Choroid plexus epithelial cell (primary cell): ENCODE results near the gene STARD13.
"Not testable (repeated sequence)": the region's sequence is repeated elsewhere in the genome, so short reads cannot be mapped to it uniquely, and the experiment has no call there.

Experiments
- DNase-seq: peaks from one replicate; pipeline ENCODE4 v3.0.0-alpha.2; 2010; ENCODE audit warnings: low read depth
- H3K4me3 ChIP-seq: 2 replicates; pipeline ENCODE4 v1.5.1; 2011; ENCODE audit warnings: low read depth, mild to moderate bottlenecking, control low read depth, low read length, moderate library complexity
- TF ChIP-seq, protein P1 (sequence below): conservative IDR thresholded peaks from 2 replicates; pipeline ENCODE4 v1.5.1; 2011; ENCODE audit warnings: low read depth, mild to moderate bottlenecking, control low read depth, inconsistent platforms, low read length, moderate library complexity

STARD13 gene

DNA sequence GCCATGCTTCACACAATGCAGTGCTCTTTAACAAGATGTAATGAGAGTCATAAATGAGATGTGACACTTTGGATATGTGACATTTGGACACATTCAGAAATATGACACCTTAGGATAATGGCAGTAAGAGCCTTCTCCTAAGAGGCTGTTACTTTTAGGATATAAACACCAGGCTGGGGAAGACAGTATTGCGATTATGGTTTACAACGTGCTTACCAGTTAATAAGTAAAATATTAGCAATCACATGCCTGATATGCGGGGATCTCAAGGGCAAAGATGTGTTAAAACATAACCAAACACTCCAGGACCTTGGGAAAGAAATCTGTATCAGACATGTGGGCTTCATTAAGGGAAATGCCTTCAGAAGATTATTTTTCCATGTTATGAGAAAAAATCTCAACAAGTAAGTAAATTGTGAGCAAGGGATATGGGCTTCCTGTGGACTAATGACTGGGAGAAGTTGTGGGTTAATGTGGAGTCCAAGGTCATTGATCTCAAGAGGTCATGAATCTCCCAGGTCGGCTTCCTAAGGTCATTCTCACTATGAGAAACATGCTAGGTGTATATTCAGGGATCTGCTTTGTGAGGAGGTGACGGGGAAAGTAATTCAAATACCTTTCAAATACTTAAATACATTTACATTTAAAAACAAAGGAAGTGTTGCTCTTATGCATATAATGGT lies 105.3 kb downstream of the STARD13 start:
- H3K4me3 ChIP-seq, result no peak overlapping the region
- TF ChIP-seq, protein P1, sequence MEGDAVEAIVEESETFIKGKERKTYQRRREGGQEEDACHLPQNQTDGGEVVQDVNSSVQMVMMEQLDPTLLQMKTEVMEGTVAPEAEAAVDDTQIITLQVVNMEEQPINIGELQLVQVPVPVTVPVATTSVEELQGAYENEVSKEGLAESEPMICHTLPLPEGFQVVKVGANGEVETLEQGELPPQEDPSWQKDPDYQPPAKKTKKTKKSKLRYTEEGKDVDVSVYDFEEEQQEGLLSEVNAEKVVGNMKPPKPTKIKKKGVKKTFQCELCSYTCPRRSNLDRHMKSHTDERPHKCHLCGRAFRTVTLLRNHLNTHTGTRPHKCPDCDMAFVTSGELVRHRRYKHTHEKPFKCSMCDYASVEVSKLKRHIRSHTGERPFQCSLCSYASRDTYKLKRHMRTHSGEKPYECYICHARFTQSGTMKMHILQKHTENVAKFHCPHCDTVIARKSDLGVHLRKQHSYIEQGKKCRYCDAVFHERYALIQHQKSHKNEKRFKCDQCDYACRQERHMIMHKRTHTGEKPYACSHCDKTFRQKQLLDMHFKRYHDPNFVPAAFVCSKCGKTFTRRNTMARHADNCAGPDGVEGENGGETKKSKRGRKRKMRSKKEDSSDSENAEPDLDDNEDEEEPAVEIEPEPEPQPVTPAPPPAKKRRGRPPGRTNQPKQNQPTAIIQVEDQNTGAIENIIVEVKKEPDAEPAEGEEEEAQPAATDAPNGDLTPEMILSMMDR, result no peak
- DNase-seq, result no peak

DNA sequence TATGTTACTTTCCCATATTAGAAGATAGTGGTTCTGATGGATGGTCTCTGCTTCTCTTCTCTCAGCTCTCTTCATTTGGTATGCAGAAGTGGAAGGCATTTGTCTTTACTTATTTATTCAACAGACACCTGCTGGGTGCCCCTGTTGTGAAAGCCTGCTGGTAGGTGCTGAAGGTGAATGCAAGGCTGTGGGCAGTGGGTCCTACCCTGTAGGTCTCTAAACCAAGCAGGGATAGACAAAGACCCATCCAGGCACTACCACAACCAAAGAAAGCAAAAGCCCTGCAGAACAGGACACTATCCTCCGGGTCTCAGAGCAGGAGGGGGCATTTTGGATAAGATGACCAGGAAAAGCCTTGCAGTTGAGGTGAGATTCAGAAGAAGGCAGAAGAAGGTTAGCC lies 106.1 kb downstream of the STARD13 start:
- H3K4me3 ChIP-seq, result no peak overlapping the region
- no peak for DNase-seq
- TF ChIP-seq, protein P1, result no peak

DNA sequence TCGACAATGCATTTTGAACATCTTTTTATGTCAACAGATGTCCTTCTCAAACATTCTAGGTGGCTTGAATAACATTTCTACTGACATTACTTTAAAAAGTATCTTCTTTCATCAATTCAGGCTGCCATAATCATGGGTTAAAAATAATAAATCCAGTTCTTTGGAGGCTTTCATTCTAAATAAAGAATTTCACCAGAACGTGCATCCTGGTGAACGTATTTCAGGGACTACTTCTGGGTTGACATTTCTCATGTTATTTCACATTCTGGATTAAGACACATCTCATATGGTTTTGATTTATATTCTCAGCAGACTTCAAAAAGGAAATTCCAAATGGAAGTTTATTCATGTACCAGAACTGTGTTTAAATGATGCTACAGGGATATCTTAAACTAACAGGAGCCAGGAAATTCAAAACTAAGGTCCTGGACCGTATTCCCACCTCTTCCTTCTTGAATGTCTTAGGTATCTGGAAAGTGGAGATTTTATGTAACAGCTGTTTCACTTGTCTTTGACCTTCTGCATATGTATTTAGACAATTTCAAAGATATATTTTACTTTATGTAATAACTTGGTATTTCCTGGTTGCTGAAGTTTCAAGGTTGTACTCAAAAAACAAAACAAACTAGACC lies 107.2 kb downstream of the STARD13 start:
- H3K4me3 ChIP-seq, result no peak overlapping the region
- DNase-seq, result no peak

DNA sequence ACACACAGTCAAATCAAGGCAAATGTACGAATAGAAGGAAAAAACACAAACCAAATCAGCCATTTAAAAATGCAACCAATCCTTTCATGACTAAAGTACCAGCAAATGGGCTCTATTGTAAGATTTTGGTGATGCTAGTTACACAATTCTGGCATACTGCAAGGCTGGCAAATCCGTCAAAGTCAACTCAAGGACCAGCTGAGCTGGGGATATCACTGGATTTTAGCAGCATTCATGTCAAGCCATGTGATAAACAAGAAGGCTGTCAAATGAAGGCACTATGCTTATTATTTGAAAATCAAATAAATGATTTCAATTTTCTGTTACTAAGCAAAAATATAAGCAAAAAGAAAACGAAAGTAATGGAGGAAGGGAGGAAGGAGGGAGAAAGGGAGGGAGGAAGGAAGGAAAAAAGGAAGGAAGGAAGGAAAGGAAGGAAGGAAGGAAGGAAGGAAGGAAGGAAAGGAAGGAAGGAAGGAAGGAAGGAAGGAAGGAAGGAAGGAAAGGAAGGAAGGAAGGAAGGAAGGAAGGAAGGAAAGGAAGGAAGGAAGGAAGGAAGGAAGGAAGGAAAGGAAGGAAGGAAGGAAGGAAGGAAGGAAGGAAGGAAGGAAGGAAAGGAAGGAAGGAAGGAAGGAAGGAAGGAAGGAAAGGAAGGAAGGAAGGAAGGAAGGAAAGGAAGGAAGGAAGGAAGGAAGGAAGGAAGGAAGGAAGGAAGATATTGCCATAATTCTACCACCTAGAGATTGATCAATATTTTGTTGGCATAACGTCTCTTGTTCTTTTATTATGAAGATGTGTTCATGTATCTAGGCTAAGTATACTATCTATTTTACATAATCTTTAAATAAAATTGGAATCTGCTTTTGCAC lies 108.0 kb downstream of the STARD13 start:
- DNase-seq, H3K4me3 ChIP-seq: not testable (repeated sequence)

More for the DNA sequence above, 107.2 kb downstream of the STARD13 start:
- TF ChIP-seq, protein P1, result no peak

DNA sequence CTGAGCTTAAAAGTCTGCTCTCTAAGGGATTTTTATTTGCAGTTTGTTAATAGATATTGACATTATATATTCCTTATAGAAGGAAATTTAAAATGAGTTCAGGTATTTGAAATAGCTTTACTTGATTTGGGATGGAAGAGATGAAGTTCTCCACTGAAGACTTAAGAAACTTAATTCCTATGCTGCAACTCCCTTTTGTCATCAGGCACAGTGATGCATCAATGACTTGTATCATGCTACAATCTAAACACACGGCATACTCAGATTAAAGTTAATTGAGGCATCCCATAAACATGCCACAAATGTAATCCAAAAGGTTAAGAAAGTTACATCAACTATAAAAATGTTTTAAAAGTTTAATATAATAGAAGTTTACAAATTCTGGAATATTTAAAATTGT lies 109.0 kb downstream of the STARD13 start:
- H3K4me3 ChIP-seq, result no peak overlapping the region
- TF ChIP-seq, protein P1, result no peak
- DNase-seq, result no peak

DNA sequence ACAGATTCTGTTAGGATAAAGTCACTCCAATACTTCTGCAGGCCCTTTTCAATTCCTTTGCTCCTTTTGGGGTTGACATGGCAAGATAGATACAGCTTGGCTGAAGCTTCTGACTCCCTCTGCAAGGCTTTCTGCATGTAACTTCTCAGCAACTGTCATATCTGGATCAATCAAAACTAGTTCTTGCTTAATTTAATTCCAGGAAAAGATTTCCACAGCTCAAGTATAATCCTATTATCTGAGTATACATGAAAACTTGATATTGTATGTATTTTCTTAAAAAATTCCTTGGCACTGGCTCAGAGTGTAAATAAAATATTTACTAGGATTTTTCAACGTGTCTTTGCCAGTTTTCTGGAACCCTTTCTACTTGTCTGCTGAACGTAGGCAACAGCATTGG lies 109.6 kb downstream of the STARD13 start:
- no peak for DNase-seq
- TF ChIP-seq, protein P1, result no peak
- H3K4me3 ChIP-seq, result no peak overlapping the region

DNA sequence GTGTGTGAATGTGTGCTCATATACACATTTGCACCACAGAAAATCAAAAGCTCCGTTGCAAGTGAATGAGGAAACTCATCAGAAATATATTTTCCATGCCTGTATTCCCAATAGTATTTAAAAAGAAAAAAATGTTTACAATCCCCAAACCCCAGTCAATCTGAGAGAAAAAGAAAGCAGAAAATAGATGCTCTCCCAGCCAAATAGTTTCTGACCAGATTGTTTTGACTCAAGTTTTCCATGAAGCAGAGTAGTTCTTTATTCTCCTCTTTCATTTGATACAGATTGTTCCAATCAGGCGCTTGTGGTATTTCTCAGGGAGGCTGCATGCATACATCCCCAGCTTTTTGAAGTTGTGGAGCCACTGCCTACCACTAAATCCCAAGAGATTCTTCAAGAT lies 110.6 kb downstream of the STARD13 start:
- no peak for DNase-seq
- no peak overlapping the region for H3K4me3 ChIP-seq
- TF ChIP-seq, protein P1, result no peak
